GM23338 (cell line): ENCODE data around the gene CDC14A. TPM values are rescaled to one million over a fixed set of nuclear protein-coding genes. Genes with fewer than 3 reads are reported as not detected.

Experiments
- ATAC-seq: fragments of 200-7000 bp; cut with Tn5 transposase; 3 replicates; pipeline ENCODE4 v1.9.1; 2020
- DNase-seq: peaks from one replicate; pipeline ENCODE4 v3.0.0-alpha.2; 2015; ENCODE audit warnings: low spot score
- H2AFZ ChIP-seq: fragments of 200-600 bp; sonication (generic); 2 replicates; pipeline ENCODE4 v1.8.0; 2016; ENCODE audit warnings: antibody characterized with exemption, mild to moderate bottlenecking, moderate library complexity
- H3F3A ChIP-seq: fragments of 200-600 bp; sonication (generic); replicated peaks from 2 replicates; pipeline ENCODE4 v1.8.0; 2017; ENCODE audit warnings: antibody characterized with exemption, mixed run types, low read depth
- H3K27ac ChIP-seq: fragments of 200-600 bp; sonication (generic); 2 replicates; pipeline ENCODE4 v1.6.1; 2016; ENCODE audit warnings: low read depth
- H3K27me3 ChIP-seq: fragments of 200-600 bp; sonication (generic); 2 replicates; pipeline ENCODE4 v1.8.0; 2016; ENCODE audit warnings: mild to moderate bottlenecking, mixed run types, moderate library complexity; ENCODE audit not compliant: insufficient read depth
- H3K36me3 ChIP-seq: fragments of 200-600 bp; sonication (generic); 2 replicates; pipeline ENCODE4 v1.8.0; 2016; ENCODE audit warnings: mild to moderate bottlenecking; ENCODE audit not compliant: insufficient read depth
- H3K4me1 ChIP-seq: fragments of 200-600 bp; sonication (generic); 2 replicates; pipeline ENCODE4 v1.8.0; 2016; ENCODE audit warnings: mild to moderate bottlenecking, moderate library complexity; ENCODE audit not compliant: insufficient read depth
- H3K4me2 ChIP-seq: fragments of 200-600 bp; sonication (generic); 2 replicates; pipeline ENCODE4 v1.7.1; 2017; ENCODE audit warnings: mixed run types
- H3K4me3 ChIP-seq: fragments of 200-600 bp; sonication (generic); 2 replicates; pipeline ENCODE4 v1.6.1; 2016; ENCODE audit warnings: mixed run types
- H3K79me2 ChIP-seq: fragments of 200-600 bp; sonication (generic); replicated peaks from 2 replicates; pipeline ENCODE4 v1.8.0; 2017; ENCODE audit warnings: mild to moderate bottlenecking; ENCODE audit not compliant: insufficient read depth
- H3K9me2 ChIP-seq: fragments of 200-600 bp; sonication (generic); 2 replicates; pipeline ENCODE4 v1.8.0; 2017; ENCODE audit not compliant: insufficient read depth
- H4K20me1 ChIP-seq: fragments of 200-600 bp; sonication (generic); replicated peaks from 2 replicates; pipeline ENCODE4 v1.8.0; 2017; ENCODE audit warnings: mild to moderate bottlenecking; ENCODE audit not compliant: insufficient read depth
- H3K27ac Mint-ChIP-seq: 2 replicates; pipeline ENCODE4 v1.8.0; 2020; ENCODE audit warnings: inconsistent platforms, mild to moderate bottlenecking, moderate library complexity, mixed read lengths
- H3K27me3 Mint-ChIP-seq: 3 replicates; pipeline ENCODE4 v1.8.0; 2022; ENCODE audit warnings: low read depth, mild to moderate bottlenecking, moderate library complexity, mixed read lengths, inconsistent platforms; ENCODE audit not compliant: insufficient read depth, poor library complexity
- H3K36me3 Mint-ChIP-seq: 3 replicates; pipeline ENCODE4 v1.8.0; 2021; ENCODE audit warnings: low read depth, mild to moderate bottlenecking, inconsistent platforms, moderate library complexity, mixed read lengths
- H3K4me1 Mint-ChIP-seq: 3 replicates; pipeline ENCODE4 v1.8.0; 2020; ENCODE audit warnings: mild to moderate bottlenecking, inconsistent platforms, mixed read lengths
- H3K4me3 Mint-ChIP-seq: 3 replicates; pipeline ENCODE4 v1.8.0; 2021; ENCODE audit warnings: moderate library complexity, mild to moderate bottlenecking, inconsistent platforms, mixed read lengths
- H3K9me3 Mint-ChIP-seq: 3 replicates; pipeline ENCODE4 v1.8.0; 2020; ENCODE audit warnings: moderate library complexity, mild to moderate bottlenecking, inconsistent platforms, mixed read lengths
- EZH2 ChIP-seq: fragments of 200-600 bp; sonication (generic); IDR thresholded peaks from one replicate; pipeline ENCODE4 v1.8.0; 2017; ENCODE audit warnings: antibody characterized with exemption, mild to moderate bottlenecking, low read depth; ENCODE audit not compliant: unreplicated experiment
- EZH2phosphoT487 ChIP-seq: fragments of 200-600 bp; sonication (generic); IDR thresholded peaks from one replicate; pipeline ENCODE4 v1.8.1; 2018; ENCODE audit warnings: antibody characterized with exemption; ENCODE audit not compliant: unreplicated experiment
- JUNB ChIP-seq: IDR thresholded peaks from one replicate; pipeline ENCODE4 v1.6.1; 2016; ENCODE audit warnings: antibody characterized with exemption; ENCODE audit not compliant: unreplicated experiment
- POLR2AphosphoS5 ChIP-seq: IDR thresholded peaks from 2 replicates; pipeline ENCODE4 v1.6.1; 2016; ENCODE audit warnings: antibody characterized with exemption, low read depth
- STAT1 ChIP-seq: IDR thresholded peaks from one replicate; pipeline ENCODE4 v1.6.1; 2016; ENCODE audit warnings: antibody characterized with exemption; ENCODE audit not compliant: unreplicated experiment
- polyA plus RNA-seq: library from polyadenylated mRNA; unstranded; fragments of >200 nt; fragmentation: Nextera tagmentation; extraction: Ambion mirVana; gene quantifications from 2 replicates; pipeline ENCODE4 v1.2.1, GENCODE V29; 2016
- total RNA-seq: library from RNA; depleted of rRNA; stranded (reverse); fragments of >200 nt; shearing (Covaris generic); gene quantifications from 2 replicates; pipeline ENCODE4 v1.2.3, GENCODE V29; 2014
- TF ChIP-seq, protein P1 (sequence below): fragments of 250-450 bp; sonication (Bioruptor Pico); IDR thresholded peaks from 2 replicates; pipeline ENCODE4 v1.5.0; 2020; ENCODE audit warnings: mild to moderate bottlenecking, moderate library complexity
- TF ChIP-seq, protein P2 (sequence below): IDR thresholded peaks from one replicate; pipeline ENCODE4 v1.6.1; 2018; ENCODE audit warnings: antibody characterized with exemption; ENCODE audit not compliant: unreplicated experiment

The CDC14A gene
- total and polyA plus RNA-seq, 2 experiments from 2014 or later: 11.1 to 20.8 TPM

- TF ChIP-seq, protein P1, sequence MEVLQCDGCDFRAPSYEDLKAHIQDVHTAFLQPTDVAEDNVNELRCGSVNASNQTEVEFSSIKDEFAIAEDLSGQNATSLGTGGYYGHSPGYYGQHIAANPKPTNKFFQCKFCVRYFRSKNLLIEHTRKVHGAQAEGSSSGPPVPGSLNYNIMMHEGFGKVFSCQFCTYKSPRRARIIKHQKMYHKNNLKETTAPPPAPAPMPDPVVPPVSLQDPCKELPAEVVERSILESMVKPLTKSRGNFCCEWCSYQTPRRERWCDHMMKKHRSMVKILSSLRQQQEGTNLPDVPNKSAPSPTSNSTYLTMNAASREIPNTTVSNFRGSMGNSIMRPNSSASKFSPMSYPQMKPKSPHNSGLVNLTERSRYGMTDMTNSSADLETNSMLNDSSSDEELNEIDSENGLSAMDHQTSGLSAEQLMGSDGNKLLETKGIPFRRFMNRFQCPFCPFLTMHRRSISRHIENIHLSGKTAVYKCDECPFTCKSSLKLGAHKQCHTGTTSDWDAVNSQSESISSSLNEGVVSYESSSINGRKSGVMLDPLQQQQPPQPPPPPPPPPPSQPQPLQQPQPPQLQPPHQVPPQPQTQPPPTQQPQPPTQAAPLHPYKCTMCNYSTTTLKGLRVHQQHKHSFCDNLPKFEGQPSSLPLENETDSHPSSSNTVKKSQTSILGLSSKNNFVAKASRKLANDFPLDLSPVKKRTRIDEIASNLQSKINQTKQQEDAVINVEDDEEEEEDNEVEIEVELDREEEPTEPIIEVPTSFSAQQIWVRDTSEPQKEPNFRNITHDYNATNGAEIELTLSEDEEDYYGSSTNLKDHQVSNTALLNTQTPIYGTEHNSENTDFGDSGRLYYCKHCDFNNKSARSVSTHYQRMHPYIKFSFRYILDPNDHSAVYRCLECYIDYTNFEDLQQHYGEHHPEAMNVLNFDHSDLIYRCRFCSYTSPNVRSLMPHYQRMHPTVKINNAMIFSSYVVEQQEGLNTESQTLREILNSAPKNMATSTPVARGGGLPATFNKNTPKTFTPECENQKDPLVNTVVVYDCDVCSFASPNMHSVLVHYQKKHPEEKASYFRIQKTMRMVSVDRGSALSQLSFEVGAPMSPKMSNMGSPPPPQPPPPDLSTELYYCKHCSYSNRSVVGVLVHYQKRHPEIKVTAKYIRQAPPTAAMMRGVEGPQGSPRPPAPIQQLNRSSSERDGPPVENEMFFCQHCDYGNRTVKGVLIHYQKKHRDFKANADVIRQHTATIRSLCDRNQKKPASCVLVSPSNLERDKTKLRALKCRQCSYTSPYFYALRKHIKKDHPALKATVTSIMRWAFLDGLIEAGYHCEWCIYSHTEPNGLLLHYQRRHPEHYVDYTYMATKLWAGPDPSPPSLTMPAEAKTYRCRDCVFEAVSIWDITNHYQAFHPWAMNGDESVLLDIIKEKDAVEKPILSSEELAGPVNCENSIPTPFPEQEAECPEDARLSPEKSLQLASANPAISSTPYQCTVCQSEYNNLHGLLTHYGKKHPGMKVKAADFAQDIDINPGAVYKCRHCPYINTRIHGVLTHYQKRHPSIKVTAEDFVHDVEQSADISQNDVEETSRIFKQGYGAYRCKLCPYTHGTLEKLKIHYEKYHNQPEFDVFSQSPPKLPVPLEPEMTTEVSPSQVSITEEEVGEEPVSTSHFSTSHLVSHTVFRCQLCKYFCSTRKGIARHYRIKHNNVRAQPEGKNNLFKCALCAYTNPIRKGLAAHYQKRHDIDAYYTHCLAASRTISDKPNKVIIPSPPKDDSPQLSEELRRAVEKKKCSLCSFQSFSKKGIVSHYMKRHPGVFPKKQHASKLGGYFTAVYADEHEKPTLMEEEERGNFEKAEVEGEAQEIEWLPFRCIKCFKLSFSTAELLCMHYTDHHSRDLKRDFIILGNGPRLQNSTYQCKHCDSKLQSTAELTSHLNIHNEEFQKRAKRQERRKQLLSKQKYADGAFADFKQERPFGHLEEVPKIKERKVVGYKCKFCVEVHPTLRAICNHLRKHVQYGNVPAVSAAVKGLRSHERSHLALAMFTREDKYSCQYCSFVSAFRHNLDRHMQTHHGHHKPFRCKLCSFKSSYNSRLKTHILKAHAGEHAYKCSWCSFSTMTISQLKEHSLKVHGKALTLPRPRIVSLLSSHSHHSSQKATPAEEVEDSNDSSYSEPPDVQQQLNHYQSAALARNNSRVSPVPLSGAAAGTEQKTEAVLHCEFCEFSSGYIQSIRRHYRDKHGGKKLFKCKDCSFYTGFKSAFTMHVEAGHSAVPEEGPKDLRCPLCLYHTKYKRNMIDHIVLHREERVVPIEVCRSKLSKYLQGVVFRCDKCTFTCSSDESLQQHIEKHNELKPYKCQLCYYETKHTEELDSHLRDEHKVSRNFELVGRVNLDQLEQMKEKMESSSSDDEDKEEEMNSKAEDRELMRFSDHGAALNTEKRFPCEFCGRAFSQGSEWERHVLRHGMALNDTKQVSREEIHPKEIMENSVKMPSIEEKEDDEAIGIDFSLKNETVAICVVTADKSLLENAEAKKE (CRISPR knock-in tag): no peak
Observed at GRCh38 chr1:100306735-100307313, 45.5 kb upstream of the CDC14A start (continued).

DNA sequence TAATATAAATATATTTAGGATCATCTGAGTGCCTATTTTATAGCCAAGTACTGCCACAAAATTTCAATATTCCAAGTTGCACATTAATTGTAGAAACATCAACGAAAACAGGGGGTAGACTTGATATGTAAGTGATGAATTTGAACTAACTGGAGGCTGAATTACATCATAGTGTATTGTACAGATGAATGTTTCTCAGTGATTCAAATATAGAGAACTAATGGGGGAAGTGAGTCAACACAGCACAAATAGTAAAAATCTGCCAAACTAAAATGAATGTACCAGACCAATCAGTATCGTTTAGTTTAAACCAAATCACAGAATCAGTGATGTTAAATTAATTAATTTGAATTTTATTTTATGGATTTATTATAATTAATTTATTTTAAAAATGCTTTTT, 43.5 kb upstream of the CDC14A start:
- Histone ChIP-seq H3K27me3 (no peaks in the 10 kb centered on the region), H3K9me2 (0 out of 2 replicates have a peak, but pooled peaks cover 4% of the 10 kb centered on the region), H3K27ac (no peak overlapping the region), H3K36me3 (no peaks in the 10 kb centered on the region), H3K79me2 (no peaks in the 10 kb centered on the region), H3K4me2 (no peak overlapping the region), H3K4me1 (0 out of 2 replicates have a peak, but pooled peaks cover 6% of the 10 kb centered on the region), H3K4me3 (no peak overlapping the region), H2AFZ (no peak overlapping the region), H3F3A (no peaks in the 10 kb centered on the region), H4K20me1 (no peaks in the 10 kb centered on the region)
- DNase-seq (no peak), ATAC-seq (no peak)
- TF ChIP-seq POLR2AphosphoS5 (no peak), EZH2phosphoT487 (no peak), STAT1 (no peak), EZH2 (no peak), JUNB (no peak)
- TF ChIP-seq, protein P2, sequence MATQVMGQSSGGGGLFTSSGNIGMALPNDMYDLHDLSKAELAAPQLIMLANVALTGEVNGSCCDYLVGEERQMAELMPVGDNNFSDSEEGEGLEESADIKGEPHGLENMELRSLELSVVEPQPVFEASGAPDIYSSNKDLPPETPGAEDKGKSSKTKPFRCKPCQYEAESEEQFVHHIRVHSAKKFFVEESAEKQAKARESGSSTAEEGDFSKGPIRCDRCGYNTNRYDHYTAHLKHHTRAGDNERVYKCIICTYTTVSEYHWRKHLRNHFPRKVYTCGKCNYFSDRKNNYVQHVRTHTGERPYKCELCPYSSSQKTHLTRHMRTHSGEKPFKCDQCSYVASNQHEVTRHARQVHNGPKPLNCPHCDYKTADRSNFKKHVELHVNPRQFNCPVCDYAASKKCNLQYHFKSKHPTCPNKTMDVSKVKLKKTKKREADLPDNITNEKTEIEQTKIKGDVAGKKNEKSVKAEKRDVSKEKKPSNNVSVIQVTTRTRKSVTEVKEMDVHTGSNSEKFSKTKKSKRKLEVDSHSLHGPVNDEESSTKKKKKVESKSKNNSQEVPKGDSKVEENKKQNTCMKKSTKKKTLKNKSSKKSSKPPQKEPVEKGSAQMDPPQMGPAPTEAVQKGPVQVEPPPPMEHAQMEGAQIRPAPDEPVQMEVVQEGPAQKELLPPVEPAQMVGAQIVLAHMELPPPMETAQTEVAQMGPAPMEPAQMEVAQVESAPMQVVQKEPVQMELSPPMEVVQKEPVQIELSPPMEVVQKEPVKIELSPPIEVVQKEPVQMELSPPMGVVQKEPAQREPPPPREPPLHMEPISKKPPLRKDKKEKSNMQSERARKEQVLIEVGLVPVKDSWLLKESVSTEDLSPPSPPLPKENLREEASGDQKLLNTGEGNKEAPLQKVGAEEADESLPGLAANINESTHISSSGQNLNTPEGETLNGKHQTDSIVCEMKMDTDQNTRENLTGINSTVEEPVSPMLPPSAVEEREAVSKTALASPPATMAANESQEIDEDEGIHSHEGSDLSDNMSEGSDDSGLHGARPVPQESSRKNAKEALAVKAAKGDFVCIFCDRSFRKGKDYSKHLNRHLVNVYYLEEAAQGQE: no peak
- H3K27me3 Mint-ChIP-seq: peaks cover 2% of the 10 kb centered on the region
- no peak overlapping the region for H3K27ac Mint-ChIP-seq
- H3K9me3 Mint-ChIP-seq: peaks cover 3% of the 10 kb centered on the region; the same call in 1 of the 3 replicates
- peaks cover 3% of the 10 kb centered on the region; the same call in 2 of the 3 replicates for H3K36me3 Mint-ChIP-seq
- peaks cover 6% of the 10 kb centered on the region; the same call in 2 of the 3 replicates for H3K4me1 Mint-ChIP-seq
- no peak overlapping the region for H3K4me3 Mint-ChIP-seq
